Common myeloid progenitor, CD34-positive (primary cell): ENCODE measurements around the gene GIMAP4.

ENCODE experiments used
- CTCF ChIA-PET: fragments of 350-600 bp; sonication (Branson Sonifier 250); formaldehyde crosslinking; loops from one replicate; lab custom pipeline; 2021; ENCODE audit warnings: antibody characterized with exemption; lab: Charles Lee
- POLR2A ChIA-PET: fragments of 350-600 bp; sonication (Branson Sonifier 250); formaldehyde crosslinking; loops from one replicate; lab custom pipeline; 2021; ENCODE audit warnings: antibody characterized with exemption; lab: Charles Lee
- DNase-seq, 3 donors: peaks; one replicate each; pipeline versions ENCODE4 v3.0.0 to v3.0.0-alpha.2; 2013
- H3K27ac ChIP-seq, 2 experiments: 1 replicate in 1 of 2; 2 replicates in 1 of 2; pipeline ENCODE4 v1.7.0; 2013; ENCODE audit warnings: inconsistent platforms in 2 of 2, low read length in 2 of 2, mild to moderate bottlenecking in 2 of 2, low read depth in 1 of 2, moderate library complexity in 1 of 2; ENCODE audit not compliant: severe bottlenecking in 2 of 2, insufficient read depth in 1 of 2, poor library complexity in 1 of 2
- H3K27me3 ChIP-seq, 5 experiments: replicated peaks in 2 of 5; 1 replicate in 3 of 5; 2 replicates in 2 of 5; pipeline versions ENCODE4 v1.6.1 to v1.7.0; 2013; ENCODE audit warnings: low read length in 4 of 5, mild to moderate bottlenecking in 2 of 5, moderate library complexity in 2 of 5, inconsistent platforms in 1 of 5; ENCODE audit not compliant: insufficient read depth in 5 of 5, control insufficient read depth in 4 of 5
- H3K36me3 ChIP-seq, 4 experiments: 1 replicate in 2 of 4; 2 replicates in 2 of 4; pipeline versions ENCODE4 v1.6.1 to v1.7.0; 2013; ENCODE audit warnings: low read length in 3 of 4, control low read depth in 1 of 4, mild to moderate bottlenecking in 1 of 4; ENCODE audit not compliant: control insufficient read depth in 4 of 4, insufficient read depth in 4 of 4
- H3K4me1 ChIP-seq, 4 experiments: 1 replicate in 3 of 4; 2 replicates in 1 of 4; pipeline versions ENCODE4 v1.6.1 to v1.7.1; 2013; ENCODE audit warnings: low read length in 3 of 4, mild to moderate bottlenecking in 3 of 4, control low read depth in 1 of 4, inconsistent platforms in 1 of 4, moderate library complexity in 1 of 4; ENCODE audit not compliant: control insufficient read depth in 4 of 4, insufficient read depth in 4 of 4; ENCODE audit errors: control extremely low read depth in 1 of 4
- H3K4me3 ChIP-seq, 7 experiments: 1 replicate in 4 of 7; 2 replicates in 3 of 7; pipeline versions ENCODE4 v1.5.1 to v1.7.0; 2013; ENCODE audit warnings: mild to moderate bottlenecking in 7 of 7, low read length in 6 of 7, moderate library complexity in 6 of 7, inconsistent platforms in 2 of 7, low read depth in 2 of 7, control low read depth in 1 of 7; ENCODE audit not compliant: insufficient read depth in 4 of 7, control insufficient read depth in 1 of 7; ENCODE audit errors: extremely low read depth in 1 of 7
- H3K9me3 ChIP-seq, 5 experiments: 1 replicate in 4 of 5; 2 replicates in 1 of 5; pipeline versions ENCODE4 v1.6.1 to v1.7.1; 2013; ENCODE audit warnings: low read length in 4 of 5, mild to moderate bottlenecking in 2 of 5, inconsistent platforms in 1 of 5, low read depth in 1 of 5, moderate library complexity in 1 of 5; ENCODE audit not compliant: control insufficient read depth in 4 of 5, insufficient read depth in 2 of 5; ENCODE audit errors: control extremely low read depth in 1 of 5
- WGBS: methylation state at CpG from one replicate; pipeline ENCODE4 v1.1.5; 2013; ENCODE audit not compliant: insufficient coverage; 5-methylcytosine and 5-hydroxymethylcytosine counted together

GIMAP4 gene

DNA sequence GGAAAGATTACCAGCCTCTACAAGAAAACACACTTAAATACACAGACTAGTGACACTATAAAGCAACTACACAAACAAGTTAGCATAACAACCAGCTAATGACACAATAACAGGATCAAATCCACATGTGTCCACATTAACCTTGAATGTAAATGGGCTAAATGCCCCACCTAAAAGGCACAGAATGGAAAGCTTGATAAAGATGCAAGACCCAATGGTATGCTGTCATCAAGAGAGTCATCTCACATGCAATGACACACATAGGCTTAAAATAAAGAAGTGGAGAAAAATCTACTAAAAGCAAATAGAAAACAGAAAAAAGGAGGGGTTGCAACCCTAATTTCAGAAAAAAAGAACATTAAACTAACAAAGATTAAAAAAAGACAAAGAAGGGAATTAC lies 14.0 kb upstream of the GIMAP4 start:
- peaks cover 0 to 8% (median 7%) of the 10 kb centered on the region in 4 experiments for H3K4me1 ChIP-seq
- DNase-seq = peak in 1 of 3 donors; percentile 37
- POLR2A ChIA-PET = no interaction called here

GRCh38 chr7:150556521-150557138 lies 10.6 kb upstream of the GIMAP4 start:
- Histone ChIP-seq H3K36me3 (no peaks in the 10 kb centered on the region), H3K27ac (no peak overlapping the region), H3K27me3 (no peaks in the 10 kb centered on the region), H3K4me1 (peaks cover 0 to 8% (median 7%) of the 10 kb centered on the region in 4 experiments), H3K4me3 (no peak overlapping the region), H3K9me3 (peaks cover 3 to 46% (median 11%) of the 10 kb centered on the region in 5 experiments)
- ChIA-PET CTCF (no interaction called here), POLR2A (interaction anchor here (0.6 kb wide), 1 partner anchor 41 kb away, joined by 3 read pairs; the partner anchor contains the start of gene GIMAP7)
- DNase-seq = peak; percentile 63 to 97 (median 89)
- 0% methylated on average over 1 of the region's 4 CpGs for WGBS

More for the DNA sequence above, 14.0 kb upstream of the GIMAP4 start:
- H3K27ac ChIP-seq = no peak overlapping the region
- H3K36me3 ChIP-seq = no peaks in the 10 kb centered on the region
- CTCF ChIA-PET = interaction anchor here (1.4 kb wide), 1 partner anchor 14 kb away, joined by 3 read pairs; no protein-coding TSS in a partner anchor
- peaks cover 5 to 45% (median 8%) of the 10 kb centered on the region in 5 experiments for H3K9me3 ChIP-seq
- no peak overlapping the region for H3K4me3 ChIP-seq
- no peaks in the 10 kb centered on the region for H3K27me3 ChIP-seq

DNA sequence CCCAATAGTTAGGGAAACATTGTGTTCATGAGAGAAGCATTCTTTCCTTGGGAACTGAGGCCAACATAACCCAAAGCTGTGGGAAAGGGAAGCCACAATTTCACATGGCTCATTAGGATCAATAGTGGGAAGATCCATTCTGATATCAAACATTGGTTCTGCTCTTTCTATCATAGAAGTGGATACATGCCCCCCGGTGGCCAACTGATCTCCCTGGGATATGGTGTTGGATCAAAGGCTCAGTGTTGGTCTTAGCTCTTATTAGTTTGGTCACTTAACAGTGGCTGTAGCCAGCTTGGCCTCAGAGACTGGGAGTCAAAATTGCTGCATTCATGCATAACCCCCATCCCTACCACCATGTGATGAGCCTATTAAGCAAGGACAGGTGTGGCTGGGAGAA lies 6.7 kb upstream of the GIMAP4 start:
- peaks cover 0 to 8% (median 7%) of the 10 kb centered on the region in 4 experiments for H3K4me1 ChIP-seq
- DNase-seq = no peak
- H3K9me3 ChIP-seq = peaks cover 0 to 25% (median 8%) of the 10 kb centered on the region in 5 experiments
- no peak overlapping the region for H3K4me3 ChIP-seq
- ChIA-PET CTCF (interaction anchor here (1.6 kb wide), 1 partner anchor 112 kb away, joined by 3 read pairs; no protein-coding TSS in a partner anchor), POLR2A (no interaction called here)
- 71% methylated on average over 1 of the region's 1 CpG for WGBS
- no peaks in the 10 kb centered on the region for H3K36me3 ChIP-seq
- H3K27me3 ChIP-seq = no peaks in the 10 kb centered on the region
- H3K27ac ChIP-seq = no peak overlapping the region

DNA sequence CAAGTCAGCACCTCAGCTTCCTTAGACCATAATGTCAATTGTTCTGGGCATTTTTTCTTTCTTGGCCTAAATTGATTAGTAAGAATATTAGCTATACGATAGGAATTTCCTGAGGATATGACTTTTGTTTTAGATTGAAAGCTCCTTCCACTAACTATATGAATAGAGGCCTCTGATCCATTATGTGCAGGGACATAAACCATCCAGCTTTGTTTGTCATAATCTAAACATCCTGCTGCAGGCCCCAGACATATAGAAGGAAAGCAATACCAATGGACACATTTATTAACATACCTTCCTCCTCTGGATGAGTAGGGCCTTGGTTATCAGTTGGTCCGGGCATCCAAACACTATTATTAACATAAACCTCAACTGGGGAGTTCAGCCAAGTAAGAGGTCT lies 4.3 kb upstream of the GIMAP4 start:
- no peak overlapping the region for H3K27ac ChIP-seq
- CTCF ChIA-PET = interaction anchor here (1.0 to 2.4 kb wide), 3 partner anchors 10 to 38 kb away, joined by 3 to 8 read pairs (median 4); no protein-coding TSS in a partner anchor

GRCh38 chr7:150564006-150564405 lies 3.2 kb upstream of the GIMAP4 start:
- no peak for DNase-seq
- POLR2A ChIA-PET = no interaction called here
- CTCF ChIA-PET = interaction anchor here (1.3 to 2.4 kb wide), 2 partner anchors 9 to 113 kb away, joined by 3 to 8 read pairs; no protein-coding TSS in a partner anchor
- Histone ChIP-seq H3K4me1 (peaks cover 0 to 10% (median 5%) of the 10 kb centered on the region in 4 experiments), H3K27me3 (no peaks in the 10 kb centered on the region), H3K36me3 (no peaks in the 10 kb centered on the region), H3K27ac (no peak overlapping the region), H3K4me3 (no peak overlapping the region), H3K9me3 (peaks cover 0 to 18% (median 8%) of the 10 kb centered on the region in 5 experiments)
- WGBS = 98% methylated on average over 5 of the region's 5 CpGs

More for the DNA sequence above, 4.3 kb upstream of the GIMAP4 start:
- Histone ChIP-seq H3K4me3 (no peak overlapping the region), H3K9me3 (peaks cover 0 to 24% (median 8%) of the 10 kb centered on the region in 5 experiments), H3K36me3 (no peaks in the 10 kb centered on the region), H3K4me1 (peaks cover 0 to 9% (median 4%) of the 10 kb centered on the region in 4 experiments), H3K27me3 (no peaks in the 10 kb centered on the region)
- no CpG with 5 or more reads among the region's 2 CpGs for WGBS
- no peak for DNase-seq
- POLR2A ChIA-PET = no interaction called here

GRCh38 chr7:150564566-150564965 lies 2.6 kb upstream of the GIMAP4 start:
- ChIA-PET POLR2A (no interaction called here), CTCF (interaction anchor here (1.3 kb wide), 1 partner anchor 112 kb away, joined by 3 read pairs; no protein-coding TSS in a partner anchor)
- Histone ChIP-seq H3K9me3 (peaks cover 0 to 18% (median 8%) of the 10 kb centered on the region in 5 experiments), H3K27ac (no peak overlapping the region), H3K4me3 (no peak overlapping the region), H3K27me3 (no peaks in the 10 kb centered on the region), H3K4me1 (peaks cover 0 to 13% (median 10%) of the 10 kb centered on the region in 4 experiments), H3K36me3 (no peaks in the 10 kb centered on the region)
- no CpG with 5 or more reads among the region's 3 CpGs for WGBS
- no peak for DNase-seq

GRCh38 chr7:150565239-150565638 lies 2.0 kb upstream of the GIMAP4 start:
- peaks cover 0 to 14% (median 7%) of the 10 kb centered on the region in 5 experiments for H3K9me3 ChIP-seq
- no peaks in the 10 kb centered on the region for H3K27me3 ChIP-seq
- POLR2A ChIA-PET = no interaction called here
- 97% methylated on average over 4 of the region's 7 CpGs for WGBS
- H3K27ac ChIP-seq = no peak overlapping the region
- peaks cover 0 to 15% (median 13%) of the 10 kb centered on the region in 4 experiments for H3K4me1 ChIP-seq
- no peak for DNase-seq
- CTCF ChIA-PET = interaction anchor here (1.3 kb wide), 1 partner anchor 111 kb away, joined by 3 read pairs; no protein-coding TSS in a partner anchor
- H3K36me3 ChIP-seq = no peaks in the 10 kb centered on the region
- H3K4me3 ChIP-seq = no peak overlapping the region
